H9 (cell line): ENCODE results near the gene SLC7A6. TPM values are rescaled to one million over a fixed set of nuclear protein-coding genes. Genes with fewer than 3 reads are reported as not detected.

Experiments
- DNase-seq: peaks from one replicate; pipeline ENCODE4 v3.0.0-alpha.2; 2017
- H2AFZ ChIP-seq: one replicate; pipeline ENCODE4 v1.6.1; 2013; ENCODE audit warnings: mild to moderate bottlenecking, low read length, control low read depth, moderate library complexity
- H2AK5ac ChIP-seq: 2 replicates; pipeline ENCODE4 v1.6.1; 2013; ENCODE audit warnings: low read length, control low read depth, mixed read lengths; ENCODE audit not compliant: insufficient read length
- H2BK120ac ChIP-seq: one replicate; pipeline ENCODE4 v1.6.1; 2013; ENCODE audit warnings: low read depth, mild to moderate bottlenecking, low read length, control low read depth, inconsistent platforms; ENCODE audit not compliant: poor library complexity, severe bottlenecking
- H2BK12ac ChIP-seq: 2 replicates; pipeline ENCODE4 v1.6.1; 2013; ENCODE audit warnings: low read length, control low read depth, mixed read lengths, low read depth; ENCODE audit not compliant: insufficient read length
- H2BK15ac ChIP-seq: 2 replicates; pipeline ENCODE4 v1.6.1; 2013; ENCODE audit warnings: low read depth, low read length, control low read depth
- H2BK20ac ChIP-seq: one replicate; pipeline ENCODE4 v1.6.1; 2013; ENCODE audit warnings: low read depth, mild to moderate bottlenecking, low read length, control low read depth, inconsistent platforms; ENCODE audit not compliant: poor library complexity, severe bottlenecking
- H2BK5ac ChIP-seq: 2 replicates; pipeline ENCODE4 v1.6.1; 2013; ENCODE audit warnings: low read length, control low read depth, mixed read lengths; ENCODE audit not compliant: insufficient read length
- H3K14ac ChIP-seq: 2 replicates; pipeline ENCODE4 v1.6.1; 2013; ENCODE audit warnings: low read length, control low read depth; ENCODE audit not compliant: insufficient read depth
- H3K18ac ChIP-seq: 2 replicates; pipeline ENCODE4 v1.6.1; 2013; ENCODE audit warnings: low read depth, mild to moderate bottlenecking, mixed read lengths, low read length, control low read depth; ENCODE audit not compliant: insufficient read length
- H3K23ac ChIP-seq: 2 replicates; pipeline ENCODE4 v1.6.1; 2013; ENCODE audit warnings: low read length, control low read depth, mixed read lengths, low read depth; ENCODE audit not compliant: insufficient read length
- H3K23me2 ChIP-seq: 2 replicates; pipeline ENCODE4 v1.6.1; 2013; ENCODE audit warnings: low read depth, mild to moderate bottlenecking, mixed read lengths, low read length, control low read depth; ENCODE audit not compliant: insufficient read length, poor library complexity, severe bottlenecking
- H3K27ac ChIP-seq: 2 replicates; pipeline ENCODE4 v1.5.1; 2013; ENCODE audit warnings: low read length, control low read depth, mixed read lengths, low read depth; ENCODE audit not compliant: insufficient read length
- H3K27me3 ChIP-seq: 2 replicates; pipeline ENCODE4 v1.6.1; 2013; ENCODE audit warnings: low read length, control low read depth, inconsistent platforms; ENCODE audit not compliant: insufficient read depth
- H3K4ac ChIP-seq: 2 replicates; pipeline ENCODE4 v1.6.1; 2013; ENCODE audit warnings: low read depth, mild to moderate bottlenecking, control low read depth, inconsistent platforms, low read length, moderate library complexity
- H3K4me1 ChIP-seq: 2 replicates; pipeline ENCODE4 v1.6.1; 2013; ENCODE audit warnings: low read length, control low read depth, inconsistent platforms; ENCODE audit not compliant: insufficient read depth
- H3K4me2 ChIP-seq: 2 replicates; pipeline ENCODE4 v1.6.1; 2013; ENCODE audit warnings: low read length, control low read depth, mixed read lengths; ENCODE audit not compliant: insufficient read length, insufficient read depth
- H3K56ac ChIP-seq: 2 replicates; pipeline ENCODE4 v1.6.1; 2013; ENCODE audit warnings: low read depth, mild to moderate bottlenecking, mixed read lengths, low read length, control low read depth; ENCODE audit not compliant: insufficient read length
- H3K79me1 ChIP-seq: 2 replicates; pipeline ENCODE4 v1.6.1; 2013; ENCODE audit warnings: low read depth, mild to moderate bottlenecking, moderate library complexity, low read length, control low read depth, inconsistent platforms; ENCODE audit not compliant: insufficient read depth, poor library complexity, severe bottlenecking
- H3K79me2 ChIP-seq: 2 replicates; pipeline ENCODE4 v1.6.1; 2013; ENCODE audit warnings: low read length, control low read depth, inconsistent platforms; ENCODE audit not compliant: insufficient read depth
- H3K9ac ChIP-seq: 2 replicates; pipeline ENCODE4 v1.6.1; 2013; ENCODE audit warnings: low read length, control low read depth, mixed read lengths; ENCODE audit not compliant: insufficient read length; ENCODE audit errors: extremely low read depth
- H3K9me3 ChIP-seq: one replicate; pipeline ENCODE4 v1.6.1; 2013; ENCODE audit warnings: low read depth, low read length, inconsistent platforms; ENCODE audit not compliant: control insufficient read depth
- H3T11ph ChIP-seq: one replicate; pipeline ENCODE4 v1.6.1; 2013; ENCODE audit warnings: mild to moderate bottlenecking, low read length, control low read depth, inconsistent platforms
- H4K20me1 ChIP-seq: one replicate; pipeline ENCODE4 v1.6.1; 2013; ENCODE audit not compliant: control insufficient read depth, insufficient read length, insufficient read depth
- H4K5ac ChIP-seq: 2 replicates; pipeline ENCODE4 v1.6.1; 2013; ENCODE audit warnings: low read depth, mild to moderate bottlenecking, mixed read lengths, low read length, control low read depth; ENCODE audit not compliant: insufficient read length
- H4K8ac ChIP-seq: replicated peaks from 2 replicates; pipeline ENCODE4 v1.6.1; 2013; ENCODE audit warnings: low read length, control low read depth, mixed read lengths, low read depth; ENCODE audit not compliant: insufficient read length
- H4K91ac ChIP-seq: 2 replicates; pipeline ENCODE4 v1.6.1; 2013; ENCODE audit warnings: low read depth, mild to moderate bottlenecking, moderate library complexity, mixed read lengths, low read length, control low read depth; ENCODE audit not compliant: insufficient read length
- H3K27ac Mint-ChIP-seq, 3 experiments: 2 replicates in 2 of 3; 3 replicates in 1 of 3; pipeline ENCODE4 v1.8.0; 2020 to 2021; ENCODE audit warnings: mixed read lengths in 3 of 3, mild to moderate bottlenecking in 1 of 3, moderate library complexity in 1 of 3
- H3K27me3 Mint-ChIP-seq: 2 replicates; pipeline ENCODE4 v1.8.0; 2021; ENCODE audit warnings: low read depth, mild to moderate bottlenecking, moderate library complexity, mixed read lengths
- H3K36me3 Mint-ChIP-seq, 3 experiments: 2 replicates in 2 of 3; 3 replicates in 1 of 3; pipeline ENCODE4 v1.8.0; 2020 to 2021; ENCODE audit warnings: low read depth in 3 of 3, mixed read lengths in 3 of 3; ENCODE audit not compliant: insufficient read depth in 1 of 3
- H3K4me1 Mint-ChIP-seq, 2 experiments: 2 replicates each; pipeline ENCODE4 v1.8.0; 2020; ENCODE audit warnings: mixed read lengths in 2 of 2
- H3K4me3 Mint-ChIP-seq, 2 experiments: 2 replicates in 1 of 2; 3 replicates in 1 of 2; pipeline ENCODE4 v1.8.0; 2020 to 2021; ENCODE audit warnings: mild to moderate bottlenecking in 2 of 2, mixed read lengths in 2 of 2, moderate library complexity in 1 of 2
- H3K9me3 Mint-ChIP-seq, 2 experiments: 2 replicates in 1 of 2; 3 replicates in 1 of 2; pipeline ENCODE4 v1.8.0; 2020; ENCODE audit warnings: mild to moderate bottlenecking in 2 of 2, mixed read lengths in 2 of 2, moderate library complexity in 1 of 2
- CTCF ChIP-seq: fragments of 200-600 bp; sonication (generic); conservative IDR thresholded peaks from 3 replicates; pipeline ENCODE4 v1.8.0; 2021; ENCODE audit warnings: antibody characterized with exemption, mild to moderate bottlenecking
- WGBS: extraction: QIAGEN DNeasy Blood & Tissue Kit; methylation state at CpG from one replicate; pipeline ENCODE4 v1.1.7; 2013; ENCODE audit warnings: missing lambda C conversion rate, low lambda C conversion rate, mixed read lengths; ENCODE audit not compliant: insufficient read length; ENCODE audit errors: extremely low coverage; 5-methylcytosine and 5-hydroxymethylcytosine counted together
- total RNA-seq: library from RNA; stranded (reverse); gene quantifications from 2 replicates; pipeline ENCODE4 v1.2.1, GENCODE V29; 2021

The SLC7A6 gene
- total RNA-seq, 1 experiment from 2014 or later = 21.1 TPM

DNA sequence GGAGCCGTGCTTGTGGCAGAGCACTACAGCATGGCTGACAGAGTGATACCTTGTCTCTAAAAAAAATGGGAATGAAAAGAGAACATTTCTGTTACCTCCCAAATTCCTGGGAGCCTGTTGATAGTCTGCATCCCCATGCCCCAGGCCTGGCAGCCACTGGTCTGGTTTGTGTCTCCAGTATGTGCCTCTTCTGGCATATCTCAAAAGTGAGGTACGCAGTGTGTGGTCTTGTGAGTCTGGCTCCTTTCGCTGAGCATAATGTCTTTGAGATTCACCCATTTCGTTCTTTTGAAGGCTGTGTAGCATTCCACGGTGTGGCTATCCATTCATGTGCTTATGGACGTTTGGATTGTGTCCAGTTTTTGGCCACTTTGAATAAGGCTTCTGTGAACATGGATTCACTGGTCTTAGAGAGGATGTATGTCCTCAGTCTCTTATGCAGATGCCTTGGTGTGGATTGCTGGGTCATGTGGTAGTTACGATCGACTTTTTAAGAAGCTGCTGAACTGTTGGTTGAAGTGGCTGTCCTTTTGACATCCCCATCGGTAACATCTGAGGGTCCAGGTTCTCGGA lies 85.6 kb downstream of the SLC7A6 start:
- no peak overlapping the region for H3T11ph ChIP-seq
- H3K4me1 ChIP-seq = no peaks in the 10 kb centered on the region
- H3K36me3 Mint-ChIP-seq = peaks cover 25 to 82% (median 81%) of the 10 kb centered on the region in 3 experiments; a peak in 6 of 7 replicates
- H3K27me3 Mint-ChIP-seq = no peaks in the 10 kb centered on the region
- no peak overlapping the region for H3K27ac Mint-ChIP-seq
- H2BK20ac ChIP-seq = no peak overlapping the region
- H3K79me2 ChIP-seq = no peaks in the 10 kb centered on the region
- H3K4ac ChIP-seq = no peak overlapping the region
- no peak overlapping the region for H3K9ac ChIP-seq
- no peak overlapping the region for H3K23ac ChIP-seq
- no peak overlapping the region for H2BK12ac ChIP-seq
- no peaks in the 10 kb centered on the region for H3K4me1 Mint-ChIP-seq
- H3K27ac ChIP-seq = no peak overlapping the region
- H3K56ac ChIP-seq = no peak overlapping the region
- no peak overlapping the region for H4K5ac ChIP-seq
- no peak overlapping the region for H2AK5ac ChIP-seq
- no peaks in the 10 kb centered on the region for H3K79me1 ChIP-seq
- no peak overlapping the region for H2BK120ac ChIP-seq
- no peak overlapping the region for H2BK15ac ChIP-seq
- H3K9me3 Mint-ChIP-seq = no peaks in the 10 kb centered on the region; a peak in 1 of 5 replicates
- no peak for DNase-seq
- no peaks in the 10 kb centered on the region for H3K9me3 ChIP-seq
- H3K27me3 ChIP-seq = no peaks in the 10 kb centered on the region
- H2BK5ac ChIP-seq = no peak overlapping the region
- no peak for TF ChIP-seq CTCF
- WGBS = no CpG with 5 or more reads among the region's 10 CpGs
- no peak overlapping the region for H3K18ac ChIP-seq
- H3K4me2 ChIP-seq = no peak overlapping the region
- peaks cover 3% of the 10 kb centered on the region for H4K20me1 ChIP-seq
- H3K4me3 Mint-ChIP-seq = no peak overlapping the region
- H4K91ac ChIP-seq = no peak overlapping the region
- no peak overlapping the region for H2AFZ ChIP-seq
- H3K23me2 ChIP-seq = no peaks in the 10 kb centered on the region
- no peak overlapping the region for H4K8ac ChIP-seq
- no peak overlapping the region for H3K14ac ChIP-seq
